PC-3 (cell line): ENCODE results near the gene ARHGAP31. TPM values are rescaled to one million over a fixed set of nuclear protein-coding genes. Genes with fewer than 3 reads are reported as not detected.
"Not testable (repeated sequence)": the region's sequence is repeated elsewhere in the genome, so short reads cannot be mapped to it uniquely, and the experiment has no call there.

ENCODE experiments used
- ATAC-seq: fragments of 200-7000 bp; cut with Tn5 transposase; 2 replicates; pipeline ENCODE4 v1.9.1; 2020; ENCODE audit warnings: mild to moderate bottlenecking, moderate library complexity
- BruUV-seq: library from RNA; stranded (reverse); fragments of 400-500 nt; replicated peaks from 2 replicates; lab custom pipeline; 2021; lab: Mats Ljungman, UMichigan
- CTCF ChIA-PET: fragments of 300-600 bp; sonication (Branson Sonifier 250); formaldehyde crosslinking; loops from one replicate; lab custom pipeline; 2022; ENCODE audit warnings: antibody characterized with exemption; lab: Charles Lee
- POLR2A ChIA-PET: fragments of 300-600 bp; sonication (Branson Sonifier 250); formaldehyde crosslinking; loops from one replicate; lab custom pipeline; 2022; ENCODE audit warnings: antibody characterized with exemption; ENCODE audit not compliant: unreplicated experiment; lab: Charles Lee
- DNase-seq: peaks from one replicate; pipeline ENCODE4 v3.0.0-alpha.2; 2015
- H2AFZ ChIP-seq: fragments of 300-600 bp; sonication (generic); 2 replicates; pipeline ENCODE4 v1.6.0; 2016; ENCODE audit warnings: antibody characterized with exemption, low read length
- H3F3A ChIP-seq: fragments of 300-600 bp; sonication (generic); one replicate; pipeline ENCODE4 v1.6.0; 2017; ENCODE audit warnings: antibody characterized with exemption, low read length, control low read depth, mild to moderate bottlenecking; ENCODE audit not compliant: unreplicated experiment
- H3K27ac ChIP-seq: fragments of 300-600 bp; sonication (generic); 2 replicates; pipeline ENCODE4 v1.5.1; 2016; ENCODE audit warnings: mild to moderate bottlenecking, low read length
- H3K27me3 ChIP-seq: fragments of 300-600 bp; sonication (generic); 2 replicates; pipeline ENCODE4 v1.6.1; 2016; ENCODE audit warnings: low read length, mixed read lengths
- H3K36me3 ChIP-seq: fragments of 300-600 bp; sonication (generic); 2 replicates; pipeline ENCODE4 v1.6.1; 2016; ENCODE audit warnings: low read depth, mixed run types, low read length, mixed read lengths
- H3K4me1 ChIP-seq: fragments of 300-600 bp; sonication (generic); 2 replicates; pipeline ENCODE4 v1.5.1; 2016; ENCODE audit warnings: low read length; ENCODE audit not compliant: insufficient read depth
- H3K4me2 ChIP-seq: fragments of 300-600 bp; sonication (generic); 2 replicates; pipeline ENCODE4 v1.6.0; 2016; ENCODE audit warnings: low read length
- H3K4me3 ChIP-seq: fragments of 300-600 bp; sonication (generic); 2 replicates; pipeline ENCODE4 v1.5.1; 2016; ENCODE audit warnings: mild to moderate bottlenecking, low read length, mixed read lengths
- H3K79me2 ChIP-seq: fragments of 300-600 bp; sonication (generic); 2 replicates; pipeline ENCODE4 v1.6.1; 2017; ENCODE audit warnings: low read length, mixed read lengths
- H3K9ac ChIP-seq: fragments of 300-600 bp; sonication (generic); 2 replicates; pipeline ENCODE4 v1.6.0; 2016; ENCODE audit warnings: mild to moderate bottlenecking, low read length
- H3K9me2 ChIP-seq: fragments of 300-600 bp; sonication (generic); replicated peaks from 2 replicates; pipeline ENCODE4 v1.6.1; 2016; ENCODE audit warnings: mixed run types, low read length, mixed read lengths
- H3K9me3 ChIP-seq: fragments of 300-600 bp; sonication (generic); 2 replicates; pipeline ENCODE4 v1.6.1; 2016; ENCODE audit warnings: low read length, mixed read lengths
- H4K20me1 ChIP-seq: fragments of 300-600 bp; sonication (generic); 2 replicates; pipeline ENCODE4 v1.6.1; 2016; ENCODE audit warnings: low read length, mixed read lengths
- EZH2 ChIP-seq: fragments of 300-600 bp; sonication (generic); IDR thresholded peaks from one replicate; pipeline ENCODE4 v1.6.1; 2017; ENCODE audit warnings: antibody characterized with exemption, mild to moderate bottlenecking, low read length; ENCODE audit not compliant: unreplicated experiment
- EZH2phosphoT487 ChIP-seq: fragments of 300-600 bp; sonication (generic); IDR thresholded peaks from 2 replicates; pipeline ENCODE4 v1.6.1; 2018; ENCODE audit warnings: mild to moderate bottlenecking, antibody characterized with exemption, low read length, borderline replicate concordance
- intact Hi-C: fragments of 100-400 bp; cut with micrococcal nuclease; formaldehyde crosslinking; loops from 2 replicates; pipeline ENCODE4 v1.9.0; 2023
- total RNA-seq: library from RNA; depleted of rRNA; stranded (reverse); fragments of >200 nt; gene quantifications from 2 replicates; pipeline ENCODE4 v1.2.3, GENCODE V29; 2014
- TF ChIP-seq, protein P1 (sequence below): fragments of 300-600 bp; sonication (generic); conservative IDR thresholded peaks from 2 replicates; pipeline ENCODE4 v1.5.1; 2017; ENCODE audit warnings: antibody characterized with exemption, low read depth, mild to moderate bottlenecking, low read length

ARHGAP31 gene
- total RNA-seq, 1 experiment from 2014 or later = 7.8 TPM

GRCh38 chr3:119305286-119305685 lies 11.1 kb downstream of the ARHGAP31 start:
- H3K9me2 ChIP-seq = no peaks in the 10 kb centered on the region
- TF ChIP-seq, protein P1, sequence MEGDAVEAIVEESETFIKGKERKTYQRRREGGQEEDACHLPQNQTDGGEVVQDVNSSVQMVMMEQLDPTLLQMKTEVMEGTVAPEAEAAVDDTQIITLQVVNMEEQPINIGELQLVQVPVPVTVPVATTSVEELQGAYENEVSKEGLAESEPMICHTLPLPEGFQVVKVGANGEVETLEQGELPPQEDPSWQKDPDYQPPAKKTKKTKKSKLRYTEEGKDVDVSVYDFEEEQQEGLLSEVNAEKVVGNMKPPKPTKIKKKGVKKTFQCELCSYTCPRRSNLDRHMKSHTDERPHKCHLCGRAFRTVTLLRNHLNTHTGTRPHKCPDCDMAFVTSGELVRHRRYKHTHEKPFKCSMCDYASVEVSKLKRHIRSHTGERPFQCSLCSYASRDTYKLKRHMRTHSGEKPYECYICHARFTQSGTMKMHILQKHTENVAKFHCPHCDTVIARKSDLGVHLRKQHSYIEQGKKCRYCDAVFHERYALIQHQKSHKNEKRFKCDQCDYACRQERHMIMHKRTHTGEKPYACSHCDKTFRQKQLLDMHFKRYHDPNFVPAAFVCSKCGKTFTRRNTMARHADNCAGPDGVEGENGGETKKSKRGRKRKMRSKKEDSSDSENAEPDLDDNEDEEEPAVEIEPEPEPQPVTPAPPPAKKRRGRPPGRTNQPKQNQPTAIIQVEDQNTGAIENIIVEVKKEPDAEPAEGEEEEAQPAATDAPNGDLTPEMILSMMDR = no peak
- no peak for TF ChIP-seq EZH2phosphoT487
- TF ChIP-seq EZH2 = no peak
- intact Hi-C loops = no loop called here
- no peak overlapping the region for H3K9ac ChIP-seq
- H3K4me1 ChIP-seq = peaks cover 28% of the 10 kb centered on the region
- H2AFZ ChIP-seq = no peak overlapping the region
- H3K4me3 ChIP-seq = no peak overlapping the region
- H3K79me2 ChIP-seq = peaks cover 12% of the 10 kb centered on the region; the same call in 1 of the 2 replicates
- no peaks in the 10 kb centered on the region for H3K9me3 ChIP-seq
- ATAC-seq (no peak), DNase-seq (no peak)
- no peaks in the 10 kb centered on the region for H3K27me3 ChIP-seq
- CTCF ChIA-PET = no interaction called here
- POLR2A ChIA-PET = no interaction called here
- H4K20me1 ChIP-seq = no peaks in the 10 kb centered on the region
- H3K4me2 ChIP-seq = no peak overlapping the region
- BruUV-seq = no TSS peak
- H3K27ac ChIP-seq = no peak overlapping the region
- H3K36me3 ChIP-seq = no peaks in the 10 kb centered on the region
- H3F3A ChIP-seq = no peaks in the 10 kb centered on the region

GRCh38 chr3:119306378-119306777 lies 12.2 kb downstream of the ARHGAP31 start:
- H4K20me1 ChIP-seq, CTCF ChIA-PET, ATAC-seq, H3F3A ChIP-seq, H3K4me3 ChIP-seq, H3K9me2 ChIP-seq, intact Hi-C loops, H3K27me3 ChIP-seq, H2AFZ ChIP-seq, H3K9ac ChIP-seq, H3K4me2 ChIP-seq, DNase-seq, H3K27ac ChIP-seq, H3K9me3 ChIP-seq, H3K36me3 ChIP-seq, BruUV-seq: not testable (repeated sequence)
- H3K4me1 ChIP-seq = peaks cover 39% of the 10 kb centered on the region
- peaks cover 12% of the 10 kb centered on the region; the same call in 1 of the 2 replicates for H3K79me2 ChIP-seq
- POLR2A ChIA-PET = interaction anchor here (0.5 kb wide), 1 partner anchor 1244 kb away, joined by 3 read pairs; no protein-coding TSS in a partner anchor

GRCh38 chr3:119308355-119308754 lies 14.2 kb downstream of the ARHGAP31 start:
- Histone ChIP-seq H3K9me2 (no peaks in the 10 kb centered on the region), H3K4me2 (no peak overlapping the region), H3K4me1 (peaks cover 45% of the 10 kb centered on the region), H3F3A (no peaks in the 10 kb centered on the region), H3K4me3 (no peak overlapping the region), H3K36me3 (no peaks in the 10 kb centered on the region), H3K27ac (no peak overlapping the region), H3K9ac (no peak overlapping the region), H3K27me3 (no peaks in the 10 kb centered on the region), H4K20me1 (no peaks in the 10 kb centered on the region), H3K9me3 (no peaks in the 10 kb centered on the region), H3K79me2 (peaks cover 16% of the 10 kb centered on the region), H2AFZ (no peak overlapping the region)
- DNase-seq = no peak
- POLR2A ChIA-PET = no interaction called here
- intact Hi-C loops = no loop called here
- ATAC-seq = no peak
- CTCF ChIA-PET = no interaction called here
- BruUV-seq = no TSS peak
- TF ChIP-seq, protein P1 = no peak
- TF ChIP-seq EZH2phosphoT487 (no peak), EZH2 (no peak)
